ENCODE results near the gene RGSL1. TPM values are rescaled to one million over a fixed set of nuclear protein-coding genes. Genes with fewer than 3 reads are reported as not detected.

The RGSL1 gene
- not detected in 2 replicates for total RNA-seq (2014; rRNA removed; shearing (Covaris generic))

GRCh38 chr1:182450087-182450486 lies at the start of gene RGSL1:
TSS of gene RGSL1 (plus strand) at chr1:182450146. CDS start at chr1:182450166, 20 bp downstream.
- no peak for DNase-seq (ENCODE audit: low read depth)

GRCh38 chr1:182400567-182400966 lies 49.4 kb upstream of the RGSL1 start, which contains the start of gene TEDDM1:
TSS of gene TEDDM1 (minus strand) at chr1:182400667. CDS start at chr1:182400485, 182 bp downstream.
- DNase-seq (ENCODE audit: low read depth) = no peak

GRCh38 chr1:182404781-182405180 lies 45.2 kb upstream of the RGSL1 start:
- DNase-seq (ENCODE audit: low read depth) = no peak

- no peak for DNase-seq (ENCODE audit: low read depth)
Measured at GRCh38 chr1:182405578-182405977, 44.4 kb upstream of the RGSL1 start.

- no peak for DNase-seq (ENCODE audit: low read depth)
Measured at GRCh38 chr1:182406012-182406411, 43.9 kb upstream of the RGSL1 start.

- DNase-seq (ENCODE audit: low read depth) = no peak
Measured at GRCh38 chr1:182407724-182408123, 42.2 kb upstream of the RGSL1 start.

DNA sequence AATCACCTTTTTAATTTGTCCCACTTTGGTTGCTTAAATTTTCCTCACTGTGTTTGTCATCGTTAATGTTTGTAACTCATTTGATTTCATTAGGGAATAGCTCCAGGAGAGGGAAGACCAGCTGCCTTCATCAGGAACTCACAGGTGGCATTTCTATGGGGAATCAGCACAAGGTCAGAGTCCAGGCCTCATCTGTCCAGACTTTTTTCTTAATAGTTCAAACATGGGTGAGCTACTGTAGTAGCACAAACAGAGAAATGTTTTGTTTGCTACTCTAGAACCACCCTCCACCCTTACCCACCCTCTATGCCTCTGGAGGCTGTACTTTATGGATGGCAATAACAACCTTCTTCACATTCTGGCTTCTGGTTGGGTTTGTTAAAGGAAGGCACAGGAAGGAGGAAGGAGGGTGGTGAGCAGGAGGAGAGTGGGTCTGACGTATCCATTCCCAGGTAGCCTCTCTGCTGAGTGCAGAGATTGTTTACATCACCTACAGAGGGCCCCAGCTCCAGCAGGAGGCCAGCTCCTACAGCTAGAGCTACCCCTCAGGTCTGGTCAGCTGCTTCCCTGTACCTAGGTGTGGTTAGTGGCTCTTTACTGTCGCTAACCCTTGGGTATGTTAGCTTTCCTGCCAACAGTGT lies 41.4 kb upstream of the RGSL1 start:
- DNase-seq (ENCODE audit: low read depth) = no peak

DNA sequence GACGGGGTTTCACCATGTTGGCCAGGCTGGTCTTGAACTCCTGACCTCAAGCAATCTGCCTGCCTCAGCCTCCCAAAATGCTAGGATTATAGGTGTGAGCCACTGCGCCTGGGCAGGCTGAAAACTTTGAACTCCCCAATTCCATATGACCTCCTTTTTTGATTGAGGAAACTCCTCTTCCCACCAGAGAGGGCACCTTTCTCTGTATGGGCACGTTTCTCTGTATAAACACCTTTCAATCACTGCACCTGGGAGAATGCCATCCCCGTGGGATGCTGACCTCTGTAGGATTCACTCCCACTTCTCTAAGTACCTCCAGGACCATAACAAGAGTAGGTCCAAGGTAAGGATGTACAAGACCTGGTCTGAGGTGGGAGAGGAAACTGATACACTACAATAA lies 39.8 kb upstream of the RGSL1 start:
- no peak for DNase-seq (ENCODE audit: low read depth)

DNA sequence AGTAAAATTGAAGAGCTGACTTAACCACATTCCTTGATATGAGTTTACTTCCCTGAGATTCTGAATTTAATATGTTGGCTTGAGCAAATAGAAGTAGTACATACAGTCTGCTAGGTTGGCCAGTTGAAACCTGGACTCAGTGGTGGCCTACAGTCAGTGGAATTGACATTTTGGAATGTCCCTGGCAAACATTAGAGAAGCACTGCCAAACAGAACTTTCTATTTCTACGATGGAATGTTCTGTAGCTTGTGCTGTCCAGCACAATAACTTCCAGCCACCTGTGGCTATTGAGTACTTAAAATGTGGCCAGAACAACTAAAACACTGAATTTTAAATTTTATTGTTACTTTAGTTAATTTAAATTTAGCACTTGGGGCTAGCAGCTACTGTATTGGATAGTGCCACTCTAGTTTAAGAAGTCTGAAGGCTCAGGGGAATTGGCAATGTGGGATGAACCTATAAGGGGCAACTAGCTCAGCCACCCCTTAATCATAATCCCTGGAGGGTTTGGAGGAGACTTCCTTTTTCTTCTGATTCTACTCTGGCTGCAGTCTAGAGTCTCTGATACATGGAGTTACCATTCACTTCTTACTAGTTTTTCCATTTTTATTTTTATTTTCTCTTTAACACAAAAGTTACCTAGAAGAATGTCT lies 39.2 kb upstream of the RGSL1 start:
- DNase-seq (ENCODE audit: low read depth) = no peak

DNA sequence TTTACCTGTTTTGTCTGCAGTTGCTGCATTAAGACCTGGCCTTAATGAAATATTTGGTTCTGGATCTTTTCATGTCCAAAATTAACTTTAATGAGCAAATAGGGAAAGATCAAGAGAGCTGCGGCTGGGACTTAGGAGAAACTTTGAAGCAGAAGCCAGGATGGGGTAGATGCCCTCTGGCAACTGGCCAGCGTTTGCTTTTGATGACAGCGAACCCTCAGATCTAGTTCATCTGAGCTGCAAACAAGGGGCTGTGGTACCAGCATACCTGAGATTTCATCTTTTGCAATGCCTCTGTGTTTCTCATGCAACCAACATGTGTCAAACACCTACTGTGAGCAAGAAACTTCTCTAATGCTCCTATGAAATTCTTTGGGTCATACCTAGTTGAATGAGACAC lies 36.5 kb upstream of the RGSL1 start:
- DNase-seq (ENCODE audit: low read depth) = no peak

GRCh38 chr1:182413969-182414368 lies 36.0 kb upstream of the RGSL1 start:
- DNase-seq (ENCODE audit: low read depth) = no peak

GRCh38 chr1:182415789-182416188 lies 34.2 kb upstream of the RGSL1 start:
- no peak for DNase-seq (ENCODE audit: low read depth)

- DNase-seq (ENCODE audit: low read depth) = no peak
Measured at GRCh38 chr1:182426442-182427430, 23.2 kb upstream of the RGSL1 start.

GRCh38 chr1:182428043-182428442 lies 21.9 kb upstream of the RGSL1 start:
- no peak for DNase-seq (ENCODE audit: low read depth)

DNA sequence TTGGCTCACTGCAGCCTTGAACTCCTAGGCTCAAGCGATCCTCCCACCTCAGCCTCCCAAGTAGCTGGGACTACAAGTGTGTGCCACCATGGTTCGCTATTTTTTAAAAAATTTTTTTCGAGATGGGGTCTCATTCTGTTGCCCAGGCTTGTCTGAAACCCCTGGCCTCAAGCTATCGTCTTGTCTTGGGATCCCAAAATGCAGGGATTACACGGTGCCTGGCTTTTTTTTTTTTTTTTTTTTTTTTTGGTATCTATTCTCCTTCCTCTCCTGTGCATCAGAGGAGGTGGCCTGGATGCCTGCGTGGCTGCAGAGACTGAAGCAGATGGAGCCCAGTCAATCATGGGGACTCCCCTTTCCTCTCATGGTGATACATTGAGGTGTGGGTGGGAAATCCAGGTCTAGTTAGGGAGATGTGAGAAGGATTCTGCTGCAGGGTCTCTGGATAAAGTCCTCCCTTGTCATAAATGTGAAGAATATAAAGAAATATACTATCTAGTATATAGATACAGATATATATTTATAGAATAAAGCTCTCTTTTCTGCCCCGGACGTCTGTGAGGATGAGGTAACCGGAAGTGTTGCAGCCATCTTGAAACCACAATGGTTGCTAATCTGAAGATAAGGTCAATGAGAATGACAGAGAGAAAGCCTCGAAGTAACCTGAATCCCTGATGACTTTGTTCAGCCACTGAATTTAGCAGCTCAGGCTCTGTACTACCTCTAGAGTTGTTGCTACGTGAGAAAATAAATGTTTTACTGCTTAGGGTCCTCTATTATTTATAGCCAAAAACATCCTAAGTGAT lies 19.5 kb upstream of the RGSL1 start:
- peak; percentile 71 for DNase-seq (ENCODE audit: low read depth)

DNA sequence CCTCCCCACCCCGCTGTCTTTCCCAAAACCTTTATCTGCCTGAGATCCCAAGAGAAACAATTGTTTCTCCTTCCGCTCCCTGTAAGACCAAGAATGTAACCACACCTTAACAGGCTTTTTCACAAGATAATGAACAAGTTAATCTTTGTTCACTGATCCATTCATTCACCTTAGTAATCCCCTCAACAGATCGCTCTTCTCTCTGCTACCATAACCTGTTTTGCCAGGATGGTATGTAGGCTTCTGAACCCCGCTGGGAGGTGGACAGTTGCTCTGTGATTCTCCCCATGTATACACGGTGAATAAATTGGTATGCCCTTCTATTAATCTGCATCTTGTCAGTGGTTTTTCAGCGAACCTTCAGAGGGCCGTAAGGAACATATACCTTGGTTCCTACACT lies 18.7 kb upstream of the RGSL1 start:
- DNase-seq (ENCODE audit: low read depth) = no peak

- no peak for DNase-seq (ENCODE audit: low read depth)
Measured at GRCh38 chr1:182433580-182433979, 16.4 kb upstream of the RGSL1 start.

- DNase-seq (ENCODE audit: low read depth) = no peak
Measured at GRCh38 chr1:182438326-182438725, 11.6 kb upstream of the RGSL1 start.

DNA sequence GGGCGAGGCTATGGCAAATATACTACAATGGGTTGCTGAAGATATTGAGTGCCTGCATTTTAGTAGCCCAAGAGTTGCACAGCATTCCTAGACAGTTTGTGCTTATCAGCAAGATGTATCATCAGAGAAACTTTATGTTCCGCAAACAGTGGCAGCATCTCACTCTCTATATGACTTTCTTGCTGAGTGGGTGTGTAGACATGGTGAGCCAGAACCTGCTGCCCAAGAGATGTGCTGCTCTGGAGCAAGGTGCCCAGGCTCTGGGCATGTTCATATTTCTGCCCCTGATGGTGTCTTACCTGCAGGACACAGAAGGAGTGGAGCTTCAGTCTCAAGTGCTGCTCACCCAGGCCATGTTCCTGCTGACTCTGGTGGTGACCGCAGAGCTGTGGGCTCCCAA lies 8.2 kb upstream of the RGSL1 start:
- DNase-seq (ENCODE audit: low read depth) = no peak

DNA sequence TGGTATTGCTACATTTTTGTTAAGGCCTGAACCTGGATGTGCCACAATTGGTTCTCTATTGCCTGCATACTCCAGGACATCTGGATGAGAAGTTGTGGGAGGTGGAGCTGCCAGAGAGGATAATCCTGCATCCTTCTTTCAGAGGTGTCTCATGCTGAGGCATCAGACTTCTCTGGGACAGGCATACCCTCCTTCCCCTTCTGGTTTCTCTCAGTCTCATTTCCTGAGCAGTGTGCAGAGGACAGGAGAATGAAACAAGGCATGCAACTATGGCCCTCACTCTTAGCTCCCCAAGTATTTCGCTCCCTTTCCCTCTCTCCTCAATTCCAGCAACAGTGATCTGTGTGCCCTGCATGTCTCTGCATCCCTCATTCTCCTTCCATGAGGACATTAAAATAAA lies 7.6 kb upstream of the RGSL1 start:
- no peak for DNase-seq (ENCODE audit: low read depth)

DNA sequence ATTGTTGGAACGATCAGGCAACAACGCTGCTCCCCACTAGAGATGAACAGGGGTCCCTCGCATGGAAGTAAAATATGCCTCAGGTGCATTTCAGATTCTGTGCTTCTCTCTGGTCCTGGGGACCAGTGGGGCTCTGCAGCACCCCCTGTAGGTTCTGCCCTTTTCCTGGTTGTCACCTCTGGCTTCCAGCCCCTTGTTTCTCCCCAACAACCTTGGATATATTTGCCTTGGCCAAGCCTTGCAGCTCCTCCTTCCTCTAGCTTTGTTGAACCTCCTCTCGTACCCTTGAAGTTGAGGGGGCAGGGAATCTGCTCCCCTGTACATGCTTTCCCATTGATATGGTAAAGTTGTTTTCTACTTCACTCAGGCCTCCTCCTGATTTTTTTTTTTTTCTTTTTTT lies 5.4 kb upstream of the RGSL1 start:
- no peak for DNase-seq (ENCODE audit: low read depth)
